HL-60/S4 treated with retinoic acid at 250 ng/mL for 4 days and 3 days (cell line): Measurements from ENCODE around the gene MYLK.

ENCODE experiments used
- in situ Hi-C: fragments of 300-500 bp; cut with MboI; formaldehyde crosslinking; loops from 2 replicates; pipeline ENCODE4 v1.7.0; 2022; ENCODE audit warnings: low sequenced_read_pairs

MYLK gene

GRCh38 chr3:123653221-123653682, 230.9 kb downstream of the MYLK start:
- in situ Hi-C loops = no loop called here

GRCh38 chr3:123652342-123652984, 231.7 kb downstream of the MYLK start:
- in situ Hi-C loops = no loop called here

- in situ Hi-C loops = no loop called here
Observed at GRCh38 chr3:123651449-123652341, 232.4 kb downstream of the MYLK start.

GRCh38 chr3:123650101-123650500, 234.0 kb downstream of the MYLK start:
- in situ Hi-C loops = no loop called here

GRCh38 chr3:123648696-123649405, 235.3 kb downstream of the MYLK start:
- in situ Hi-C loops = no loop called here

- in situ Hi-C loops = no loop called here
Observed at GRCh38 chr3:123644358-123644757, 239.8 kb downstream of the MYLK start.

GRCh38 chr3:123642957-123643330, 241.2 kb downstream of the MYLK start:
- in situ Hi-C loops = no loop called here

- in situ Hi-C loops = no loop called here
Observed at GRCh38 chr3:123642182-123642956, 241.8 kb downstream of the MYLK start.

GRCh38 chr3:123641505-123641904, 242.6 kb downstream of the MYLK start:
- in situ Hi-C loops = no loop called here

GRCh38 chr3:123640740-123641462, 243.2 kb downstream of the MYLK start:
- in situ Hi-C loops = no loop called here

- in situ Hi-C loops = no loop called here
Observed at GRCh38 chr3:123640311-123640710, 243.8 kb downstream of the MYLK start.

GRCh38 chr3:123638936-123639689, 245.0 kb downstream of the MYLK start:
- in situ Hi-C loops = no loop called here

GRCh38 chr3:123637841-123638240, 246.3 kb downstream of the MYLK start:
- in situ Hi-C loops = no loop called here

GRCh38 chr3:123637131-123637530, 247.0 kb downstream of the MYLK start:
- in situ Hi-C loops = no loop called here

- in situ Hi-C loops = no loop called here
Observed at GRCh38 chr3:123636431-123636841, 247.7 kb downstream of the MYLK start.

- in situ Hi-C loops = no loop called here
Observed at GRCh38 chr3:123635717-123636116, 248.4 kb downstream of the MYLK start.

- in situ Hi-C loops = no loop called here
Observed at GRCh38 chr3:123635217-123635616, 248.9 kb downstream of the MYLK start.

- in situ Hi-C loops = no loop called here
Observed at GRCh38 chr3:123634149-123635051, 249.7 kb downstream of the MYLK start.
